DND-41 (cell line): ENCODE data around the gene IDH3A.

Experiments used
- ATAC-seq: fragments of 200-7000 bp; cut with Tn5 transposase; 3 replicates; pipeline ENCODE4 v1.9.1; 2021; ENCODE audit warnings: low read depth; ENCODE audit not compliant: insufficient read depth
- DNase-seq: peaks from one replicate; pipeline ENCODE4 v3.0.0-alpha.2; 2020
- H2AFZ ChIP-seq: 2 replicates; pipeline ENCODE4 v1.6.0; 2012; ENCODE audit warnings: low read depth, low read length
- H3K27ac ChIP-seq: 2 replicates; pipeline ENCODE4 v1.5.1; 2012; ENCODE audit warnings: low read length, inconsistent platforms
- H3K27me3 ChIP-seq: fragments of 200-600 bp; sonication (generic); 2 replicates; pipeline ENCODE4 v1.6.0; 2012; ENCODE audit warnings: low read length, mild to moderate bottlenecking, inconsistent platforms; ENCODE audit not compliant: insufficient read depth, poor library complexity
- H3K36me3 ChIP-seq: 2 replicates; pipeline ENCODE4 v1.5.1; 2012; ENCODE audit warnings: low read length, inconsistent platforms; ENCODE audit not compliant: insufficient read depth
- H3K4me1 ChIP-seq: 2 replicates; pipeline ENCODE4 v1.5.1; 2012; ENCODE audit warnings: mild to moderate bottlenecking, low read length; ENCODE audit not compliant: insufficient read depth
- H3K4me2 ChIP-seq: 2 replicates; pipeline ENCODE4 v1.6.0; 2012; ENCODE audit warnings: mild to moderate bottlenecking, moderate library complexity, low read length, inconsistent platforms; ENCODE audit not compliant: insufficient read depth
- H3K4me3 ChIP-seq, 2 experiments: fragments of 200-600 bp in 1 of 2; shearing (Covaris generic) in 1 of 2; 2 replicates each; pipeline ENCODE4 v1.5.1; 2012 to 2016; ENCODE audit warnings: inconsistent platforms in 2 of 2, low read length in 2 of 2, mild to moderate bottlenecking in 2 of 2, low read depth in 1 of 2, moderate library complexity in 1 of 2
- H3K79me2 ChIP-seq: 2 replicates; pipeline ENCODE4 v1.6.0; 2012; ENCODE audit warnings: low read length, inconsistent platforms; ENCODE audit not compliant: insufficient read depth
- H3K9ac ChIP-seq: 2 replicates; pipeline ENCODE4 v1.6.0; 2012; ENCODE audit warnings: low read depth, mild to moderate bottlenecking, inconsistent platforms, low read length, moderate library complexity
- H3K9me3 ChIP-seq: 2 replicates; pipeline ENCODE4 v1.5.1; 2012; ENCODE audit warnings: low read length, moderate library complexity, mild to moderate bottlenecking, inconsistent platforms; ENCODE audit not compliant: insufficient read depth, severe bottlenecking
- H4K20me1 ChIP-seq: 2 replicates; pipeline ENCODE4 v1.6.0; 2012; ENCODE audit warnings: low read length; ENCODE audit not compliant: insufficient read depth
- CTCF ChIP-seq: IDR thresholded peaks from 2 replicates; pipeline ENCODE4 v1.5.1; 2012; ENCODE audit warnings: borderline replicate concordance, low read length, moderate library complexity, mild to moderate bottlenecking; ENCODE audit not compliant: poor library complexity, severe bottlenecking; ENCODE audit errors: extremely low read depth
- EZH2 ChIP-seq: IDR thresholded peaks from 3 replicates; pipeline ENCODE4 v1.6.1; 2012; ENCODE audit warnings: borderline replicate concordance, low read depth, mild to moderate bottlenecking, moderate library complexity, low read length, inconsistent platforms; ENCODE audit not compliant: severe bottlenecking

IDH3A gene

DNA sequence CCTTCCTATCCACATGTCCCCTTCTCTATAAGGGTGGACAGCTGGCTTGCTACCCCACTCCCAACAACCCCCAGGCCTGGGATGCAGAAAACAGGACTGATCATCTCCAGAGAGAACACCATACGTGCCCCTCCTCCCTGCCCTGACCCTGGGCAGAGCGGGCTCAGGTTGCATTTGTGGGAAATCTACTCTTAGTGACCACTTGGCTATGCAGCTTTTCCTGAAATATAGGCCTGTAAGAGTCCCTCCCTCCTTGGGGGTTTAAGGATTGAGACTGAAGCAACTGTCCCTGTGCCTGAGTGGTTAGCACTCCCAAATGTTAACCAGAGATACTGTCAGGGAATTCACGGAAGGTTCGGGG, 45.1 kb upstream of the IDH3A start:
- H3K9ac ChIP-seq, result 0 out of 2 replicates have a peak overlapping the region, but pooled peaks have one; percentile 15

DNA sequence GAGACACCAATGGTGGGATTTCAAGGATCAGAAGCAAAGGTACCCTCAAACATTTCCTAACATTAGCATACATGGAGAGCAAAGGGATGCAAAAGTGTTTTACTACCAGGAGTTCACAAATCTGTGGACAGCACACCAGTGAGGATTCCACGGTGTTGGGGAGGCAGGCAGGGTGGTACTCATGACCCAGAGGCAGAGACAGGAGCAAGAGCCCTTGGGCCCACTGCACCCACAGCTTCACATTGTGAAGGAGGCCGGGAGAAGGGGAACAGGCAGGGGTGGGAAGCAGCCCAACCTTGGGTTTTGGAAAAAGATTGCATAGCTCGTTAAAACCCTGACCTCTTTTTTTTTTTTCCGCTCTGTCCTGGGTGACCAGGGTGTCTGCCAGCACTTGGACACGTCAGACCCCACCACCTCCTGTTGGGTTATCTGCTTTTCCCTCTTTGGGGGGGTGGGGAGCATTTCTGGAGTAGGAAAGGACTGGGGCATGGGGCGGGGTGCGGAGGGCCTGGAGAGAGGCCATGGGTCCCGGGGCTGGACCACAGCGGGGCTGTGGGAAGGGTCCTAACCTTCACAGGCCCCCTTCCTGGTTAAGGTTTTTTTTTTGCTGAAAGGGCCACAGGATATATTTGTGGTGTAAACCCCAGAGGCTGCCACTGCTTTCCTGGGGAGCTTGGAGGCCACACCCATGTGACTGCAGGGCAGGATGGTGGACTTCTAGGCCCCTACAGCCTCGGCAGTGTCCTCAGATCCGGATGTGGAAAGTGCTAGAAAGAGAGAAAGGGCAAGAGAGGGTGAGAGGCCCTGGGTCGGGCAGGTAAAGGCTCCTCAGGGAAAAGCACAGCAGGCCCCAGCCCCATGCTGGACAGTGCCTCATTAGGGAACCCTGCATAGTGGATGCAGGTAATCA, 44.3 kb upstream of the IDH3A start:
- Histone ChIP-seq H3K36me3 (no peaks in the 10 kb centered on the region), H3K4me1 (peaks cover 19% of the 10 kb centered on the region), H3K27me3 (no peaks in the 10 kb centered on the region), H4K20me1 (no peaks in the 10 kb centered on the region), H3K4me2 (no peak overlapping the region), H3K9me3 (no peaks in the 10 kb centered on the region), H3K27ac (peak overlapping the region; percentile 73), H2AFZ (no peak overlapping the region), H3K4me3 (no peak overlapping the region), H3K9ac (no peak overlapping the region), H3K79me2 (no peaks in the 10 kb centered on the region)
- DNase-seq, result no peak
- ATAC-seq, result no peak
- TF ChIP-seq CTCF (no peak), EZH2 (no peak)

More for the DNA sequence above, 45.1 kb upstream of the IDH3A start:
- Histone ChIP-seq H3K4me2 (peak overlapping the region; percentile 2; the same call in 1 of the 2 replicates), H3K27me3 (no peaks in the 10 kb centered on the region), H4K20me1 (no peaks in the 10 kb centered on the region), H2AFZ (no peak overlapping the region), H3K36me3 (no peaks in the 10 kb centered on the region), H3K4me3 (no peak overlapping the region), H3K79me2 (no peaks in the 10 kb centered on the region), H3K4me1 (peaks cover 19% of the 10 kb centered on the region), H3K27ac (peak overlapping the region; percentile 73), H3K9me3 (no peaks in the 10 kb centered on the region)
- DNase-seq (no peak), ATAC-seq (no peak)
- no peak for TF ChIP-seq EZH2
- TF ChIP-seq CTCF, result no peak

DNA sequence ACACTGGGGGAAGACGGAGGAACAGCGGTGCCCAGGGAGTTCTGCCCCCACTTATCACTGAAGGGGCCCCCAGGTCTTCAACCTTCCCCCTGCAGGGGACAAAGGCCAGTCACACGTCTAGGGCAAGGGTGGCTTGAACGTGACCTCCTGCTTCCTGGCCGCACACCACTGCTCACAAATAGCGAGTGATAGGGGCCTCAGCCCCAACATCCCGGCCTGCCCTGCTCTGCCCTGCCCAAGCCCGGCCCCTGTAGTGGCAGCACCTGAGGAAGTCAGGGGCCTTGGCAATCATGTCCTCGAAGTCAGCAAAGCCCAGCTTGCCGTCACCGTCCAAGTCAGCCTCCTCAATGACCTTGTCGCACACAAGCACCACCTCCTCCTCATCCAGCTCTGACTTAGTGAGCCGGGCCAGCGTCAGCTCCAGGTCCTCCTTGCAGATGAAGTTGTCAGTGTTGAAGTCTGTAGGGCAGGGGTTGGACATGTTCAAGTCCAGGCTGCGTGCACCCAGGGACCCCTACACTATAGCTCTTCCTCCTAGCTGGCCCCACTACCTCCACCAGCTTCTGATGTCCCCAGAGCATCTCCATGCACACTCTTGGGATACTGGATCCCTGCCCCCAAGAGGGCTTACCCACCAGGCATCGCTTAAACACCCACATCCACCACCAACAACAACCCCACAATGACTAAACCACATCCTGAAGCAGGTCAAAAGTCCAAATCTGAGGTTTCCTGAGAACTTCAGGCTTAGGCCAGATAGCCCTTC, 43.5 kb upstream of the IDH3A start:
- H3K4me3 ChIP-seq, result no peak overlapping the region
- no peak overlapping the region for H3K4me2 ChIP-seq
- H3K79me2 ChIP-seq, result no peaks in the 10 kb centered on the region
- no peak overlapping the region for H2AFZ ChIP-seq
- H3K9ac ChIP-seq, result no peak overlapping the region
- H3K27ac ChIP-seq, result 0 out of 2 replicates have a peak overlapping the region, but pooled peaks have one; percentile 4
- no peaks in the 10 kb centered on the region for H3K9me3 ChIP-seq
- H3K36me3 ChIP-seq, result no peaks in the 10 kb centered on the region
- DNase-seq (no peak), ATAC-seq (no peak)
- H4K20me1 ChIP-seq, result no peaks in the 10 kb centered on the region
- TF ChIP-seq CTCF (no peak), EZH2 (no peak)
- H3K4me1 ChIP-seq, result peaks cover 19% of the 10 kb centered on the region
- no peaks in the 10 kb centered on the region for H3K27me3 ChIP-seq
